ENCODE data around the gene USP25. TPM values are rescaled to one million over a fixed set of nuclear protein-coding genes. Genes with fewer than 3 reads are reported as not detected.

Gene USP25
- total and polyA plus RNA-seq, 2 donors (not counting 1 experiment from before 2014, with no cell fraction given): 14.2 to 55.5 TPM

DNA sequence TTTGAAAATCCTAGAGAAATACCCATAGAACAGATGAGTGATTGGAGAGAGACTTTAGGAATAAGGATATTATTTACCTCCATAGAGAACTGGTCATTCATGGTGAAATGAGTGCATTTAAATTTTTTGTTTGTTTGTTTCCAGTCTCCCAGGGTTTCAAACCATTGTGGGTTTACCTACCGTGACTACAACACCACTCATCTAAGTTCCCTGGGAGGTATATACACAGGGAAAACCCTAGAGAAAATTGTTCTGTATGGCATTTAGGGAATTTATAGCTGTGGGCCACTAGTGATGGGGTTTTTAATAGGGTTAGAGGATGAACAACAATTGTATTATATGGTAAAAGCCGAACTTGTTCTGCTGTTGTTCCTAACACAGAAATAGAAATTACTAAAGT lies 109.2 kb downstream of the USP25 start:
- WGBS (ENCODE audit: insufficient coverage): no CpG with 5 or more reads among the region's 2 CpGs
- Histone ChIP-seq H3K9ac (ENCODE audit: low read length) (no peak overlapping the region), H2AFZ (ENCODE audit: insufficient read depth, low read depth, low read length, poor library complexity, severe bottlenecking) (no peak overlapping the region), H3K79me2 (ENCODE audit: control insufficient read depth, insufficient read depth, low read length) (no peaks in the 10 kb centered on the region), H4K20me1 (ENCODE audit: control insufficient read depth, insufficient read depth, low read length, poor library complexity, severe bottlenecking) (no peaks in the 10 kb centered on the region), H3K4me2 (replicated peaks; ENCODE audit: low read depth, low read length, poor library complexity, severe bottlenecking) (no peak overlapping the region), H3K36me3 (replicated peaks in 1 of 2; ENCODE audit: control extremely low read depth in 1 of 2, control insufficient read depth in 1 of 2, extremely low read depth in 1 of 2, insufficient read depth in 2 of 2, low read length in 1 of 2) (peaks cover 3 to 42% of the 10 kb centered on the region in 2 experiments), H3K4me1 (ENCODE audit: control insufficient read depth in 2 of 2, insufficient read depth in 2 of 2, low read length in 2 of 2) (no peaks in the 10 kb centered on the region), H3K4me3 (ENCODE audit: control extremely low read depth in 1 of 5, extremely low read depth in 1 of 5, insufficient read depth in 1 of 5, low read depth in 2 of 5, low read length in 4 of 5) (no peak overlapping the region), H3K9me3 (ENCODE audit: control extremely low read depth in 1 of 3, control insufficient read depth in 2 of 3, insufficient read depth in 1 of 3, low read length in 2 of 3) (no peaks in the 10 kb centered on the region), H3K27me3 (replicated peaks in 1 of 4; ENCODE audit: control extremely low read depth in 1 of 4, control insufficient read depth in 3 of 4, insufficient read depth in 4 of 4, low read length in 3 of 4) (no peaks in the 10 kb centered on the region), H3K27ac (ENCODE audit: low read length in 2 of 2) (no peak overlapping the region)
- no peaks in the 10 kb centered on the region for H3K27me3 Mint-ChIP-seq
- no peak overlapping the region for H3K27ac Mint-ChIP-seq
- intact Hi-C loops (cut with micrococcal nuclease): no loop called here
- no peak overlapping the region for H3K4me3 Mint-ChIP-seq
- CTCF ChIA-PET: no interaction called here
- POLR2A ChIA-PET: no interaction called here
- TF ChIP-seq, protein P1, sequence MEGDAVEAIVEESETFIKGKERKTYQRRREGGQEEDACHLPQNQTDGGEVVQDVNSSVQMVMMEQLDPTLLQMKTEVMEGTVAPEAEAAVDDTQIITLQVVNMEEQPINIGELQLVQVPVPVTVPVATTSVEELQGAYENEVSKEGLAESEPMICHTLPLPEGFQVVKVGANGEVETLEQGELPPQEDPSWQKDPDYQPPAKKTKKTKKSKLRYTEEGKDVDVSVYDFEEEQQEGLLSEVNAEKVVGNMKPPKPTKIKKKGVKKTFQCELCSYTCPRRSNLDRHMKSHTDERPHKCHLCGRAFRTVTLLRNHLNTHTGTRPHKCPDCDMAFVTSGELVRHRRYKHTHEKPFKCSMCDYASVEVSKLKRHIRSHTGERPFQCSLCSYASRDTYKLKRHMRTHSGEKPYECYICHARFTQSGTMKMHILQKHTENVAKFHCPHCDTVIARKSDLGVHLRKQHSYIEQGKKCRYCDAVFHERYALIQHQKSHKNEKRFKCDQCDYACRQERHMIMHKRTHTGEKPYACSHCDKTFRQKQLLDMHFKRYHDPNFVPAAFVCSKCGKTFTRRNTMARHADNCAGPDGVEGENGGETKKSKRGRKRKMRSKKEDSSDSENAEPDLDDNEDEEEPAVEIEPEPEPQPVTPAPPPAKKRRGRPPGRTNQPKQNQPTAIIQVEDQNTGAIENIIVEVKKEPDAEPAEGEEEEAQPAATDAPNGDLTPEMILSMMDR (IDR thresholded peaks at IDR 0.05): no peak
- no peak for TF ChIP-seq EZH2 (IDR thresholded peaks at IDR 0.05; ENCODE audit: borderline replicate concordance, insufficient read depth, low read depth, low read length, poor library complexity, severe bottlenecking)
- no peaks in the 10 kb centered on the region for H3K4me1 Mint-ChIP-seq
- no peaks in the 10 kb centered on the region for H3K9me3 Mint-ChIP-seq (ENCODE audit: insufficient read depth)
- ATAC-seq (ENCODE audit: low read depth) (no peak), DNase-seq (no peak)

DNA sequence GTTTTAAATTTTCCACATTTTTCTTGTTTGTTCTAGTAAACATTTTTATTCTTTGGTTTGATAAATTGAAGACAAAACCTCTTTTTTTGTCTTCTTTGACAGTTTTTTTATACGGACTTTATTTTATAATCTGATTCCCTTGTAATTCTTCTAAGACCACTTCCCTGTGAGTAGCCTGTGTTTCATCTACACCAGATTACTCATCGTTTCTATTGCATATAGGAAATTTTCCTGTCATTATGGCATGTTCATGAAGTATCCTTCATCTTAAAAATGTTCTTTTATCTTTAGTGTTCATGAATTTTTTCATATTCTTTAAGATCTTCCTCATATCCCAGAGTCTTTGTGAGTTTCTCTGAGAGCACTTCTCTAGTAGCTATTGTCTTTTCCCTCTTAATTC lies 109.8 kb downstream of the USP25 start:
- intact Hi-C loops (cut with micrococcal nuclease): no loop called here
- POLR2A ChIA-PET: no interaction called here

More for the DNA sequence above, 109.8 kb downstream of the USP25 start:
- no peaks in the 10 kb centered on the region for H3K79me2 ChIP-seq (ENCODE audit: control insufficient read depth, insufficient read depth, low read length)
- no peaks in the 10 kb centered on the region for H3K27me3 Mint-ChIP-seq
- no peak for ATAC-seq (ENCODE audit: low read depth)
- no peak overlapping the region for H2AFZ ChIP-seq (ENCODE audit: insufficient read depth, low read depth, low read length, poor library complexity, severe bottlenecking)
- H3K36me3 ChIP-seq (replicated peaks in 1 of 2; ENCODE audit: control extremely low read depth in 1 of 2, control insufficient read depth in 1 of 2, extremely low read depth in 1 of 2, insufficient read depth in 2 of 2, low read length in 1 of 2): peaks cover 1 to 39% of the 10 kb centered on the region in 2 experiments
- TF ChIP-seq, protein P1 (IDR thresholded peaks at IDR 0.05): no peak
- no peak for TF ChIP-seq EZH2 (IDR thresholded peaks at IDR 0.05; ENCODE audit: borderline replicate concordance, insufficient read depth, low read depth, low read length, poor library complexity, severe bottlenecking)
- H3K9me3 Mint-ChIP-seq (ENCODE audit: insufficient read depth): no peaks in the 10 kb centered on the region
- no CpG with 5 or more reads among the region's 2 CpGs for WGBS (ENCODE audit: insufficient coverage)
- H3K4me1 ChIP-seq (ENCODE audit: control insufficient read depth in 2 of 2, insufficient read depth in 2 of 2, low read length in 2 of 2): no peaks in the 10 kb centered on the region
- no peaks in the 10 kb centered on the region for H4K20me1 ChIP-seq (ENCODE audit: control insufficient read depth, insufficient read depth, low read length, poor library complexity, severe bottlenecking)
- no peak overlapping the region for H3K9ac ChIP-seq (ENCODE audit: low read length)
- no peaks in the 10 kb centered on the region for H3K4me1 Mint-ChIP-seq
- no peak overlapping the region for H3K4me3 ChIP-seq (ENCODE audit: control extremely low read depth in 1 of 5, extremely low read depth in 1 of 5, insufficient read depth in 1 of 5, low read depth in 2 of 5, low read length in 4 of 5)
- no peak overlapping the region for H3K27ac ChIP-seq (ENCODE audit: low read length in 2 of 2)
- H3K9me3 ChIP-seq (ENCODE audit: control extremely low read depth in 1 of 3, control insufficient read depth in 2 of 3, insufficient read depth in 1 of 3, low read length in 2 of 3): no peaks in the 10 kb centered on the region
- DNase-seq: no peak
- CTCF ChIA-PET: no interaction called here
- H3K4me2 ChIP-seq (replicated peaks; ENCODE audit: low read depth, low read length, poor library complexity, severe bottlenecking): no peak overlapping the region
- H3K27me3 ChIP-seq (replicated peaks in 1 of 4; ENCODE audit: control extremely low read depth in 1 of 4, control insufficient read depth in 3 of 4, insufficient read depth in 4 of 4, low read length in 3 of 4): no peaks in the 10 kb centered on the region
- no peak overlapping the region for H3K4me3 Mint-ChIP-seq
- no peak overlapping the region for H3K27ac Mint-ChIP-seq

All from B cell (primary cell).